Measurements from ENCODE around the gene C12orf76. TPM values are rescaled to one million over a fixed set of nuclear protein-coding genes. Genes with fewer than 3 reads are reported as not detected.
"Not testable (repeated sequence)": the region's sequence is repeated elsewhere in the genome, so short reads cannot be mapped to it uniquely, and the experiment has no call there.

Gene C12orf76
- polyA plus RNA-seq, 1 experiment, result 10.0 TPM

DNA sequence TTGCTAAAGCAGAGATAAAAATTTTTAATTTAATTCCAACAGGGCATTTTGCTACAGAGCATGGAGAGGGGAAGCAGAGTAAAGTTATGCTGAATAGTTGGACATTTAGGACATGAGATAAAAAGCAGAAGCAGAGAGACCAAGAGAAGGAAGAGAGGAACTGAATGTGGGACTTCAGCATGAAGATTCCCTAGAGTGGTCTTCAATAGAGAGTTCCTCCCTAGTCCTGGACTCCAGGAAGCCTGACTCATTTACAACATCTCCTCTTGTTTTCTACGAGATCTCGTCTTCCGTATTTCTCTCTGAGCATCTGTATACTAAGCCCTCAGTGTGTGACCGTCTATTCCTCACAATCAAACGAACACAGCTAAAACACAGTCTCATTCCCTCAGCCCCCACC, 40.6 kb upstream of the C12orf76 start:
- DNase-seq (ENCODE audit: low read depth), result no peak
- ChIA-PET CTCF (interaction anchor here (1.3 to 3.3 kb wide), 2 partner anchors 11 to 13 kb away, joined by 5 to 10 read pairs; no protein-coding TSS in a partner anchor), POLR2A (no interaction called here)
- TF ChIP-seq, protein P1, sequence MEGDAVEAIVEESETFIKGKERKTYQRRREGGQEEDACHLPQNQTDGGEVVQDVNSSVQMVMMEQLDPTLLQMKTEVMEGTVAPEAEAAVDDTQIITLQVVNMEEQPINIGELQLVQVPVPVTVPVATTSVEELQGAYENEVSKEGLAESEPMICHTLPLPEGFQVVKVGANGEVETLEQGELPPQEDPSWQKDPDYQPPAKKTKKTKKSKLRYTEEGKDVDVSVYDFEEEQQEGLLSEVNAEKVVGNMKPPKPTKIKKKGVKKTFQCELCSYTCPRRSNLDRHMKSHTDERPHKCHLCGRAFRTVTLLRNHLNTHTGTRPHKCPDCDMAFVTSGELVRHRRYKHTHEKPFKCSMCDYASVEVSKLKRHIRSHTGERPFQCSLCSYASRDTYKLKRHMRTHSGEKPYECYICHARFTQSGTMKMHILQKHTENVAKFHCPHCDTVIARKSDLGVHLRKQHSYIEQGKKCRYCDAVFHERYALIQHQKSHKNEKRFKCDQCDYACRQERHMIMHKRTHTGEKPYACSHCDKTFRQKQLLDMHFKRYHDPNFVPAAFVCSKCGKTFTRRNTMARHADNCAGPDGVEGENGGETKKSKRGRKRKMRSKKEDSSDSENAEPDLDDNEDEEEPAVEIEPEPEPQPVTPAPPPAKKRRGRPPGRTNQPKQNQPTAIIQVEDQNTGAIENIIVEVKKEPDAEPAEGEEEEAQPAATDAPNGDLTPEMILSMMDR (IDR thresholded peaks at IDR 0.05; ENCODE audit: insufficient read depth, low read depth, low read length), result no peak
- Histone ChIP-seq H3K36me3 (ENCODE audit: control insufficient read depth, insufficient read depth, low read length) (no peaks in the 10 kb centered on the region), H3K4me3 (ENCODE audit: low read depth, low read length) (no peak overlapping the region), H3K27me3 (ENCODE audit: control insufficient read depth, insufficient read depth, low read length) (peaks cover 3% of the 10 kb centered on the region; the same call in 1 of the 2 replicates)

DNA sequence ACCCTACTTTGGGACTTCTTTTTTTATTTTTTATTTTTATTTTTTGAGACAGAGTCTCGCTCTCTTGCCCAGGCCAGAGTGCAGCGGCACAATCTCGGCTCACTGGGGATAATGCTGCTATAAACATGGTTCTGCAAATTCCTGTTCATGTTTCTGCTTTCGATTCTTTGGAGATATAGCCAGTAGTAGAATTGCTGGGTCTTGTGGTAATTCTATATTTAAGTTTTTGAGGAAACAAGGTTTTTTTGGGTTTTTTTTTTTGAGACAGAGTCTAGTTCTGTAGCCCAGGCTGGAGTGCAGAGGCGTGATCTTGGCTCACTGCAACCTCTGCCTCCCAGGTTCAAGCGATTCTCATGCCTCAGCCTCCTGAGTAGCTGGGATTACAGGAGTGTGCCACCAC, 39.9 kb upstream of the C12orf76 start:
- H3K36me3 ChIP-seq (ENCODE audit: control insufficient read depth, insufficient read depth, low read length); POLR2A ChIA-PET; DNase-seq (ENCODE audit: low read depth); H3K27me3 ChIP-seq (ENCODE audit: control insufficient read depth, insufficient read depth, low read length); H3K4me3 ChIP-seq (ENCODE audit: low read depth, low read length): not testable (repeated sequence)
- CTCF ChIA-PET, result interaction anchor here (1.0 to 1.5 kb wide), 2 partner anchors 18 to 362 kb away, joined by 3 read pairs; partner anchors contain the start of gene ARPC3

DNA sequence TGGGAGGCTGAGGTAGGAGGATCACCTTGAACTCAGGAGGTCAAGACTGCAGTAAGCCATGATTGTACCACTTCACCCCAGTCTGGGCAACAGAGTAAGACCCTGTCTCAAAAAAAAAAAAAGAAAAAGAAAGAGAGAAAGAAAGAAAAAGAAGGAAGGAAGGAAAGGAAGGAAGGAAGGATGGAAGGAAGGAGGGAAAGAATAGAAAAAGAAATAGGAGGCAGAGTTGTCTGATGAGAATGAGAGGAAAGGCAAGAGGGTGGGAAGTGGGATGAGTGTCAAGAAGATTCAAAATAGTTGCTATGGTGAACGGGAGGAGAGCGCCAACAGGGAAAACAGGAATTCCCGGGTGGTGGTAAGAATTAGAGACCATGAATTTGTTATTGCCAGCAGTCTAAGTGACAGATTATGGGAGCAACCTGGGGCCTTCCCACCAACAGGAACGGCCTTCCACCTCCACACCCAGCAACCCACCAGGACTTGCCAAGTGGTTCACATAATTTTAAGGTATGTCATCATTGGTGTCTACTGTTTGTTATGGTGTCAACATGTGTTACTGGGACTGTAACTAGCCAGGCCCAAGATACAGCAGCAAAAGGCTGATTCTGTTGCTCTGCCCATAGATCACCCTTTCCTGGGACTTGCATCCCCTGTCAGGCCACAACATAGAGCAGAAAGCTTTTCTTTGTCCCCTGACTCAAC, 36.1 kb upstream of the C12orf76 start:
- POLR2A ChIA-PET, result no interaction called here
- H3K4me3 ChIP-seq (ENCODE audit: low read depth, low read length), result no peak overlapping the region
- CTCF ChIA-PET, result interaction anchor here (0.7 kb wide), 1 partner anchor 367 kb away, joined by 3 read pairs; no protein-coding TSS in a partner anchor

DNA sequence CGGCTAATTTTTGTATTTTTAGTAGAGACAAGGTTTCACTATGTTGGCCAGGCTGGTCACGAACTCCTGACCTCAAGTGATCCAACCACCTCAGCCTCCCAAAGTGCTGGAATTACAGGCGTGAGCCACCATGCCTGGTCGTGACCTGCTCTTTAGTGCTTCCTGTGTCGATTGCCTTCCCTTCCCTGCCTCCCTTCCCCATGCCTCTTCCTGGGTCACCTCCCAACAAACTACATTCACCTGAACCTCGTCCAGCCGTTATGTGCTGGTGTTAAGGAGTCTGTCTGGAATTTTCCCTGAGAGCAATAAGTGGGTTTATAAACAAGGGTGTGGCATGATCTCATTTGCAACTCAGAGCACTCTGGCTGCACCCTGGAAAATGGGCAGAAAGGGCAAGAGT, 32.1 kb upstream of the C12orf76 start:
- no peak for DNase-seq (ENCODE audit: low read depth)
- no peaks in the 10 kb centered on the region; the same call in 1 of the 2 replicates for H3K27me3 ChIP-seq (ENCODE audit: control insufficient read depth, insufficient read depth, low read length)
- TF ChIP-seq, protein P1 (IDR thresholded peaks at IDR 0.05; ENCODE audit: insufficient read depth, low read depth, low read length), result no peak
- no peaks in the 10 kb centered on the region for H3K36me3 ChIP-seq (ENCODE audit: control insufficient read depth, insufficient read depth, low read length)
- CTCF ChIA-PET, result no interaction called here
- no peak overlapping the region for H3K4me3 ChIP-seq (ENCODE audit: low read depth, low read length)
- POLR2A ChIA-PET, result no interaction called here

More for the DNA sequence above, 36.1 kb upstream of the C12orf76 start:
- H3K27me3 ChIP-seq (ENCODE audit: control insufficient read depth, insufficient read depth, low read length), result peaks cover 2% of the 10 kb centered on the region
- DNase-seq (ENCODE audit: low read depth), result no peak
- TF ChIP-seq, protein P1 (IDR thresholded peaks at IDR 0.05; ENCODE audit: insufficient read depth, low read depth, low read length), result no peak
- H3K36me3 ChIP-seq (ENCODE audit: control insufficient read depth, insufficient read depth, low read length), result no peaks in the 10 kb centered on the region

DNA sequence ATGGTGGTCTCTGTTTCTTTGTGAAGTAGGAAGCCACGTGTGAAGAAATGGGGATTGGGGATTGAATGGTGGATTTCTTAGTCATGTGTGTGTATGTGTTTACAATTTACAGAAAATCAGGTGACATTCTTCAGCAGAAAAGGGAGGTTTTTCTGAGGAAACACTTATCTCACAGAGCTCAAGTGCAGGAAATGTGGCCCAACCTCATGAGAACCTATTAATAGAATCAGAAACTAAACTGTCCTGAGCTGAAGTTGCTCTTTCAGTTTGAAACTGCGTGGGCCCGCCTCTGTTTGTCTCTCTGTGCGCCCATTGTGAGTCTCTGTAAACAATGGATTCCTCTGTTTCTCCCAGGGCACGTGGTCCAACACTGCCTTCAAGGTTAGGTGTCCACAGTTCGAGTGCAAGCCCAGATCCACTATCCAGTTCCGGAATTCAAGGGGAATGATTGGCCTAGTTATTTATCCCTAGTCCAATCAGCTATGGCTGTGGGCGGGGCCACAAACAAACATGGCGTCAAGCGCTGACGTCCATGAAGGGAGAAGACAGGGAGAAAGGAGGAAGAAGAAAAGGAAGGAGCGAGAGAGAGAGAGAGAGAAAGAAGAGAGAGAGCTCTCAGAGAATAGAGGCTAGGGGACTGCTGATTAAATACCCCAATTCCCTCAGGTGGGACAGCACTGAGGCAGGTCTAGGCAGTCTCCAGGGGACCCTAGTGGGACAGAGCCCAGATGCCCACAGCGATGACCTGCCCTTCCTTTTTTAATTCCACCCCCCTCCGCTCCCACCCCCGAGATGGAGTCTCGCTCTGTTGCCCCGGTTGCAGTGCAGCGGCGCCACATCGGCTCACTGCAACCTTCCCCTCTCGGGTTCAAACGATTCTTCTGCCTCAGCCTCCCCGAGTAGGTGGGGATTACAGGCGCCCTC, 31.4 kb upstream of the C12orf76 start:
- Histone ChIP-seq H3K4me3 (ENCODE audit: low read depth, low read length) (no peak overlapping the region), H3K36me3 (ENCODE audit: control insufficient read depth, insufficient read depth, low read length) (no peaks in the 10 kb centered on the region), H3K27me3 (ENCODE audit: control insufficient read depth, insufficient read depth, low read length) (no peaks in the 10 kb centered on the region; the same call in 1 of the 2 replicates)
- ChIA-PET CTCF (no interaction called here), POLR2A (no interaction called here)
- no peak for DNase-seq (ENCODE audit: low read depth)
- TF ChIP-seq, protein P1 (IDR thresholded peaks at IDR 0.05; ENCODE audit: insufficient read depth, low read depth, low read length), result no peak

Data from BJ (cell line).